ENCODE measurements around the gene TGFBR2. TPM values are rescaled to one million over a fixed set of nuclear protein-coding genes. Genes with fewer than 3 reads are reported as not detected.

TGFBR2 gene
- total and polyA plus RNA-seq, 2 of the 13 experiments (the other 11 are each of a cell fraction or from before 2014, with no cell fraction given) = 82.2 to 187 TPM

GRCh38 chr3:30563956-30564355 is 42.4 kb upstream of the TGFBR2 start:
- Histone ChIP-seq H3K4me1 (ENCODE audit: insufficient read depth, low read length) (peaks cover 10% of the 10 kb centered on the region; the same call in 1 of the 2 replicates), H3K27ac (ENCODE audit: extremely low read length, insufficient read depth, low read length) (no peak overlapping the region), H3K4me2 (ENCODE audit: low read depth, low read length) (no peak overlapping the region), H3K9ac (ENCODE audit: insufficient read depth, low read depth, low read length) (no peak overlapping the region), H3K79me2 (ENCODE audit: insufficient read depth, low read length) (peaks cover 2% of the 10 kb centered on the region), H2AFZ (ENCODE audit: low read length) (no peak overlapping the region), H3K36me3 (replicated peaks in 1 of 2; ENCODE audit: control insufficient read depth in 1 of 2, insufficient read depth in 2 of 2, low read length in 2 of 2) (no peaks in the 10 kb centered on the region), H4K20me1 (ENCODE audit: insufficient read depth, low read length) (no peaks in the 10 kb centered on the region), H3K9me3 (ENCODE audit: low read length) (no peaks in the 10 kb centered on the region), H3K27me3 (ENCODE audit: control insufficient read depth in 1 of 2, insufficient read depth in 2 of 2, low read length in 2 of 2) (no peaks in the 10 kb centered on the region), H3K4me3 (replicated peaks in 1 of 3; ENCODE audit: insufficient read depth in 1 of 3, low read depth in 2 of 3, low read length in 3 of 3) (no peak overlapping the region)
- FAIRE-seq (no peak), DNase-seq (ENCODE audit: low spot score) (no peak), ATAC-seq (no peak)
- in situ Hi-C loops (cut with HindIII; ENCODE audit: extremely low pct_ligation_motif_present, low pct_unique_long_range_greater_than_20kb) = no loop called here
- CTCF ChIA-PET (ENCODE audit: low intra/inter-chr PET ratio, low total read pairs) = no interaction called here
- no TSS peak for BruUV-seq (replicated peaks)
- intact Hi-C loops (cut with micrococcal nuclease; ENCODE audit: unreplicated experiment) = no loop called here
- POLR2A ChIA-PET = no interaction called here
- 100% methylated on average over 1 of the region's 1 CpG for WGBS (ENCODE audit: low lambda C conversion rate)
- TF ChIP-seq ESRRA (CRISPR knock-in tag; IDR thresholded peaks at IDR 0.05; ENCODE audit: low read depth) (no peak), ZNF337 (CRISPR knock-in tag; IDR thresholded peaks at IDR 0.05; ENCODE audit: borderline replicate concordance, low read depth) (no peak), ZNF232 (CRISPR knock-in tag; IDR thresholded peaks at IDR 0.05; ENCODE audit: borderline replicate concordance) (no peak), PCBP1 (IDR thresholded peaks at IDR 0.05; ENCODE audit: borderline replicate concordance, low read depth, low read length) (no peak), ZNF3 (CRISPR knock-in tag; IDR thresholded peaks at IDR 0.05) (no peak), RNF219 (CRISPR knock-in tag; IDR thresholded peaks at IDR 0.05) (no peak), PHF21A (CRISPR knock-in tag; IDR thresholded peaks at IDR 0.05) (no peak)
- TF ChIP-seq, protein P1, sequence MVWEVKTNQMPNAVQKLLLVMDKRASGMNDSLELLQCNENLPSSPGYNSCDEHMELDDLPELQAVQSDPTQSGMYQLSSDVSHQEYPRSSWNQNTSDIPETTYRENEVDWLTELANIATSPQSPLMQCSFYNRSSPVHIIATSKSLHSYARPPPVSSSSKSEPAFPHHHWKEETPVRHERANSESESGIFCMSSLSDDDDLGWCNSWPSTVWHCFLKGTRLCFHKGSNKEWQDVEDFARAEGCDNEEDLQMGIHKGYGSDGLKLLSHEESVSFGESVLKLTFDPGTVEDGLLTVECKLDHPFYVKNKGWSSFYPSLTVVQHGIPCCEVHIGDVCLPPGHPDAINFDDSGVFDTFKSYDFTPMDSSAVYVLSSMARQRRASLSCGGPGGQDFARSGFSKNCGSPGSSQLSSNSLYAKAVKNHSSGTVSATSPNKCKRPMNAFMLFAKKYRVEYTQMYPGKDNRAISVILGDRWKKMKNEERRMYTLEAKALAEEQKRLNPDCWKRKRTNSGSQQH (CRISPR knock-in tag; IDR thresholded peaks at IDR 0.05; ENCODE audit: low read depth) = no peak

All from HepG2 (cell line).